NOMO-1 (cell line): Measurements from ENCODE around the gene METRN.

Experiments used
- DNase-seq, 2 experiments: peaks; one replicate each; lab custom pipeline; 2025; ENCODE audit not compliant: unreplicated experiment in 2 of 2; lab: John Stamatoyannopoulos, UW

METRN gene

DNA sequence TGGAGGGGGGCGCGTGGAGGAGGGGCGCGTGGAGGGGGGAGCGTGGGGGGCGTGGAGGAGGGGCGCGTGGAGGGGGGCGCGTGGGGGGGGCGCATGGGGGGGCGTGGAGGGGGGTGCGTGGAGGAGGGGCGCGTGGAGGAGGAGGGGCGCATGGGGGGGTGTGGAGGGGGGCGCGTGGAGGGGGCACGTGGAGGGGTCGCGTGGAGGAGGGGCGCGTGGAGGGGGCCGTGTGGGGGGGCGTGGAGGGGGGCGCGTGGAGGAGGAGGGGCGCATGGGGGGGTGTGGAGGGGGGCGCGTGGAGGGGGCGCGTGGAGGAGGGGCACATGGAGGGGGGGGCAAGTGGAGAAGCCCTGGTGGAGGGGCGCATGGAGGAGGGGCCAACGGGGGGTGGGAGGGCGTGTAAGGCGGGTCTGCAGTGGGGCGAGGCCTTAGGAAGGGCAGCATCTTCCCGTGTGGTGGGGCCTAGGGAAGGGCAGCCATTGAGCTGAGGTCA lies 52.9 kb downstream of the METRN start:
- no peak for DNase-seq

DNA sequence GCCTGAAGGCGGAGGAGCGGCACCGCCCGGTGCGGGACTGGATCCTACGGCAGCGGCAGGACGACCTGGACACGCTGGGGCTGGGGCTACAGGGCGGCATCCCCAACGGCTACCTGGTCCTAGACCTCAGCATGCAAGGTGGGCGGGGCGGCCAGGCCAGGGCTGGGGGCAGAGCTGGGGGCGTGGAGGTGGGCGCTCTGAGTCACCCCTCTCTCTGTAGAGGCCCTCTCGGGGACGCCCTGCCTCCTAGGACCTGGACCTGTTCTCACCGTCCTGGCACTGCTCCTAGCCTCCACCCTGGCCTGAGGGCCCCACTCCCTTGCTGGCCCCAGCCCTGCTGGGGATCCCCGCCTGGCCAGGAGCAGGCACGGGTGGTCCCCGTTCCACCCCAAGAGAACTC lies 53.5 kb downstream of the METRN start:
- no peak for DNase-seq
